ENCODE measurements around the gene NFIL3.

Gene NFIL3

DNA sequence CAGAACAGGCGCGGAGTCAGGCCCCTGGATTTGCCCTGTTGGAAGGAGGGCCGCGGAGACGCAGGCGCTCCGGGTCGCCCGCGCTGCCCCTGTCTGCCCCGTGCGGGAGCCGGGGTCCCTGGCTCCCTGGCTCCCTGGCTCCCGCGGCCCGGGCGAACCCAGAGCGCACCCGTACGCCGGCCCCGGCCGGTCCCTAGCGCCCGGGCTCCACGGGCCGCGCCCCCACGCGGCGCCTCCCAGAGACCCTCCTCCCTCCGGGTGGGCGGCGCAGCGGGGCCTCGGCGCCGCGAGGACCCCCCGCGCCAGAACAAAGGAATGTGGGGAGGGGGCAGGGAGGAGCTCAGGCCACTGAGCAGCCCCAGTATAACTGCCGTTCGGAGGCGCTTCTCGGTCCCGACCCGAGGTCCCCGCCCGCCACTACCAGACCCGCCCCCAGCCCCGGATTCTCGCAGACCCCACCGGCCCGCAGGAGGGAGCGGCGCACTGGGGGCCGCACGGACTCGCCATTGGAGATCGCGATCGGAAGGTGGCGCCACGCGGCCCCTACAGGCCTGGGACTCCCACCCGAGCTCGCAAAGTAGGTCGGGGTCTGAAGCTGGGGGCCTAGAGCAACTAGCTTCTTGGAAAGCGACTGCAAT lies 2.4 kb downstream of the NFIL3 start:
- no peak for DNase-seq

DNA sequence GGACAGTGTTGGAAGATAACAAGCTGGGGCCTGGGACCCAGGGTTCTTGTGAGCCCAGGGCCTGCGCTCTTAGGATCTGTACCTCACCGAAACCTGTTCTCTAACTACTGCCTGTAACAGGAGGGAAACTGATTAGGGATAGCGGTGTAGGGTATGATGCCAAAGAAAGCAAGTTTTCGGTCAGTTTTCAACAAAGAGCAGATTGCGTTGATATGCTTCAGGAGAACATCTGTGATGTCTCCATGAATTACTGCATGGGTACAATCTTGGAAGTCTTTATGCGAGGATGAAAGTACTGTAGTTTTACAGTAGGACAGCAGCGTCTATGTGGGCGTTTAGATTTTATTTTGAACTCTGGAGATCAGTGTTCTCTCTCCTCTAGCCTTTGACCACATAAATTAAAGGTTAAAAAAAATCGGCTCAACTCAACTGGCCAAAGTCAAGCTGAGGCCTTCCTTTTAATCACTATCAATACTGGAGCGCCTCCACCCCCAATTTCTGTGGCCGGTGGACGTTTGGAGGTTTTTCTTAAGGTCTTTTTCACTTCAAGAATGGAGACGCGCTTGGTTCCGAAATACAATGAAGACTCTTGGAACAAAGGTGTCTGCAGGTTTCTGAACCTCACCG lies 3.0 kb downstream of the NFIL3 start:
- DNase-seq: no peak

DNA sequence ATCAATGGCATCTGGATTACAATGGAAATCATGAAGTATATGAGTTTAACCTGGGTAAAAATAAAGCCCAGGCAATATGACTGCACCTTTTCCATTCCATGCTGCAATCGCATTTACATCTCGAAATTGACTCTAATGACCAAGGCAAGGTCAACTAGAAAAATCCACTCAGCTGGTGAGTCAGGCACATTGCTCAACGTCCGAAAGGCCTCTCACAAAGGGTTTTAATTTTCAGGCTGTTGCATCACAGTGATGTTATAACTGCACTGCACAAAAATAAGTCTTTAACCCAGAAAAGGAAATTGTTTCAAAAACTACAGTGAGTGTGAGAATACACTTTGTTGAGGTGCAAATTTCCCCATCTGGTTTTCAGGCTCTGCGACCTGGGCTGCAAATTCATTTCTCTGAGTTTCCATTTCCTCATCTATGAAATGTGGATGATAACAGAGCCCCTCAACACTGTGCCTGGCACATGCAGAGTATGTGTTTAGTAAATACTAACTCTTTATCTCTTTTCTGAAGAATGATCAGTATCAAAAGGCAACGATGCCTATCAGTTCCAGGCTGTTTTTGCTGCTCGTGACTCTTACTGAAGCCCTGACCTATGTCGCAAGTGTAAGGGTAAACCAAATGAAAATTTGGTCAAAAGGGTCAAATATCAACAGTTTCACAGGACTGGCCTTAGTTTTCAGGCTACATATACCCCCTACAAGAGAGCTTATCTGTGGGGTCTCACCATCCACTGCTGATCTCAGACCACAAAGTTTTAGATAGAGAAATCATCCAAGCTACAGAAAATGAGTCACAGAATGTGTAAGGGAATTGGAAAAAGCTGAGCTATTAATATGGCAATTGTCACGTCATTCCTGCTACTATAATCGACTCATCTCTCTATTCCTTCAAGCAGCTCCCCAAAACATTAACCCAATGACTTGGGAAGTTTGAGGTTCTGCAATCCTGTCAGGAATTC lies 4.1 kb downstream of the NFIL3 start:
- DNase-seq: no peak

DNA sequence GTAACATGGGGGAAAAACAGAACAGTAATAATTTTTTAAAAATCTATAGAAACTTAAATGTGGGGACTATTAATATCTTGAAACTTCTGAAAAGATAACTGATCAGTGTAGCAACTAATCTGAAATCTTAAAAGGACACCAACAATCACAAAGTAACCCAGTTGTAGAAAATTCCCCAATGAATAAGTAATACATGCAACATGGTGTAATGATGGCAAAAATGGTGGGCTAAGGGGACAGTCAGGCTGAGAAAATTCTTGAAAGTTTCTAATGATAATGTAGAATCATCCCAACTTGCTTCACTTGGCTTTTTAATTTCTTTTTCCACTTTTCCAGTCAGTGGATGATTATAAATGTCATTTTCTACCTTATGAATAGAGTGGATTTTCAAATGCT lies 5.4 kb downstream of the NFIL3 start:
- no peak for DNase-seq

DNA sequence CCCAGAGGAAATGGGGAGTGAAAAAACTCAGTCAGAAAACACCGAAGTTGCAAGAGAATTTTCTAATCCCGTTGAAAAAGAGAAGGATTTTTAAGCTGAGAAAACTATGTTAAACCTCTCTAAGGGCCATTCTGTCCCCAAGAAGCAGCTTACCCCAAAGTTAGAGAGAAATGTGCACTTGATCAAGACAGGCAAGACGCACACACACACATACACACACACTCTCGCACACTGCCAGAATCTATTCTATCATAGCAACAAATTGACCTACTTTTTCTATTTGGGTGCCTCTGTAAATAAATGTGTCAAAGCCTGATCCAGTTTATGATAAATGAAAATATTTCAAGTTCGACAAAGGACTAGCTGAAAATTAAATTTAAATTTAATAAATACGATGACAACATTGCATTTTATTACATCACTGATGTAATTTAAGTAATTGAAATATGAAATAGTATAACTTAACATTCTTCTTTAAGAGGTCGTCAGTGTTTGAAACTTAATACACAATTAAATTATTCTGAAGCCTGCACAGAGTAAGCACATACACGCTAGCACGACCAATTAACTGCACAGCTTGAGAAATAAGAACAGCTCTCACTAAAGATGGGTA lies 5.9 kb downstream of the NFIL3 start:
- DNase-seq: no peak

DNA sequence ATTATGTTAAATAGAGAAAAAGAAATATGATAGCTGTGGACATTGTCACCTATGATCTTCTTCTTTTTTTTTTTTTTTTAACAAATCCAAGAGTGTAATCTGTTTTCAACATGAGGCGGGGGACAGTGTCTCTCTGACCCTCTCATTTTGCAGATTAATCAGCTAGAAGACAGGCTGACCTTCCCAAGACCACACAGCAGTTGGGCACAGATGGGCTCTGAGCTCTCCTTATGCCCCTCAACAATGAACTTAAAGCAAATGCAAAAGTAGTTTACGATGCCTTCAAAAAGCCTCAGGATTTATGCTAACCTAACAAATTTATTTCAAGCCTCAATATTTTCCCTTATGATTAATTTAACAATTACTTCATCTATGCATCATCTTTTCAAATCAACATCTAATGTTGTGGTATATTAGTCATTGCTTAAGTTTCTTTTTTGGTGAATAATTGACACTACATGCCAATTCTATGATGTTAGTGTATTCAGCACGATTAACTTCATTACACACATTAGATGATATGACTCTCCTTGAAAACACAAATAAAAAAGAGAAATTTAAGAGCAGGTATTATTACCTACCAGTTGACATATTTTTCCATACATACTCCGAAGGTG lies 7.4 kb downstream of the NFIL3 start:
- no peak for DNase-seq

DNA sequence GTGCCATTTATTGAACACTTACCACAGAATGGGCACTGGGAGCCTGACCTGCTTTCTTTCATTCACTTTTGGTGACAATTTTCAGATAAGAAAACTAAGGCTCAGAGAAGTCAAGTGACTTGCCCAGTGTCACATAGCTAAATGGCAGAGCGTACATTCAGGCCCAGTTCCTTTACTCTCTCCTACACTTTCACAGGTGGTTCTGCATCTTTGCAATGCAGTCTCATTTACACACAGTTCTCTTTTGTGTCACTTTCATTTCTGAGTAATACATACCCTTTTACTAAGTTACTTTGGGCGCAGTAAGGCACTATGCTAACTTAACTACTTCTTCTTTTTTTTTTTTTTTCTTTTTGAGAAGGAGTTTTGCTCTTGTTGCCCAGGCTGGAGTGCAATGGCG lies 8.3 kb downstream of the NFIL3 start:
- DNase-seq: no peak

DNA sequence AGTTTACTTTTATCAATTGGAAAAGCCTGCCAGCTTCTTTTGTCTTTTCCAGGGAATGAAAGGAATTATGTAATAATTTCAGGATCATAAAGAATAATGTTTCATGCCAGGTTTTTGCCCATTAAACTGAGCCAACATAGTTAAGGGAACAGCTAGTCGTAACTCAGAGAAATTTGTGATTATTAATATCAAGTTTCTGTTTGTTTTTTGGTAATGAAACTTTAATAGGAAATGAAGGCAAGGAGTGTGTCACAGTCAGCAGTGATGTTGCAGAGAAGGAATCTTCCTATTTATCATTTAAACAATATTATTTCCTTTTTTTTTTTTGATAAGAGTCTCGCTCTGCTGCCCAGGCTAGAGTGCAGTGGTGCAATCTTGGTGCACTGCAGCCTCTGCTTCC lies 10.7 kb downstream of the NFIL3 start:
- DNase-seq: no peak

DNA sequence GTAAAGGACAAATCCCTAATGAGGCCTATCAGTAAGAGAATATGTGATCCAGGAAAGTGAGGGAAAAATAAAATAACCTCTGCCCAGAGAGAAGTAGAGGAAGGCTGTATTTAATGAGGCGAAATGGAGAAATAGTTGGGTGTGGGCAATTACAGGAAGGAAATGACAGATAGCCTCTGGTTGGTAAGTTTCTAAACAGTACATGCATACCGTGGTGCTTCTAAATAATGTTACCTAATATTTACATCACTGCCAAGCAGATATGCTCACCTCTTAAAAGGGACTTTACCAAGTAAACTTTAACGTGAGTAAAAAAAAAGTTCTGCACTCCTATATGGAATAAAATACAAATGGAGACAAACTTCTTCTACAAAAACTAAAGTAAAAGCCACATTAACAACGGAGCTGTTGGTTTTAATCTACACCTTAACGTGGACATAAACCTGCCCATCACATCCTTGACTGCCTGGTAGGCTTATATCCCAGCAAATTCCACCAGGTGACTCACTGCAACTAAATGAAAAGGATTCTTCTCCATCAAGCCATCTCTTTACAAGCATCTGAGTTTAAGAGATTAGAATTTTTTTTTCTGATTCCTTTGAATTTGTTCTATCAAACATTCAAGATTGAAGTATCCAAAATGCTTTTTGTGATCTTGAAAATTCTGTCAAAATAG lies 12.4 kb downstream of the NFIL3 start:
- no peak for DNase-seq

DNA sequence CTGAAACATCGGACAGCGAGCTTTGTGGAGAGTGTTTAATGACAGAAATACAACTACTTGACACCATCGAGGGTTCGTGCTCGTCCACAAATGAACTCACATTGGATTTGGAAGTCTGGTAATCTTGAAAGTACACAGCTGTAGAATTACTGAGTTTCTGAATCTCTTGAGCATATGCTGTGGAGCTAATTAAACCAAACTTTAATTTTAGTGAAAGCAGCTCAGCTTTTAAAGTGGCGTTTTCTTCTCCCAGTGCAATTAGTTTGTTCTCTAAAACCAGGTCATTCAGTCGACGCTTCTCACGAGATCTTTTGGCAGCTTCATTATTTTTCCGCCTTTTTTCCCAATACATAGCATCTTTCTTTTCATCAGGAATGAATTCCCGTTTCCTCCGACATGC lies 13.5 kb downstream of the NFIL3 start:
- DNase-seq: no peak

DNA sequence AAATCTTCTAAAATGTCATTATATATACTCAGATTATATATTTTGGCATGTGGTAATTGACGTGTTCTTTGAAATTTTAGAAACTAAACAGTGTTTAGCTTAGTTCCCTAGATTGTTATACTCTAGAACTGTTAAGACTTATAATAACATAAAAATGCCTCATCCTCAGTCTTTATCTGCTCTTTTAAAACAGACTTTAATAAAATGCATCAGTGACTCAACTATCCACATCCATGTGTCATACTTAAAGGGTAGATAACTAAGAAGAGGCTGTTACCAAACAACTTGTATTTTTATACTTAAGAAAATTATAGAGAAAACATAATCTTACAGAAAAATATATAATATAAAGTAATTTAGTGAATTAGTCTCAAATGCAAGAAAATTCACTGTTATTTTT lies 15.2 kb downstream of the NFIL3 start:
- no peak for DNase-seq

DNA sequence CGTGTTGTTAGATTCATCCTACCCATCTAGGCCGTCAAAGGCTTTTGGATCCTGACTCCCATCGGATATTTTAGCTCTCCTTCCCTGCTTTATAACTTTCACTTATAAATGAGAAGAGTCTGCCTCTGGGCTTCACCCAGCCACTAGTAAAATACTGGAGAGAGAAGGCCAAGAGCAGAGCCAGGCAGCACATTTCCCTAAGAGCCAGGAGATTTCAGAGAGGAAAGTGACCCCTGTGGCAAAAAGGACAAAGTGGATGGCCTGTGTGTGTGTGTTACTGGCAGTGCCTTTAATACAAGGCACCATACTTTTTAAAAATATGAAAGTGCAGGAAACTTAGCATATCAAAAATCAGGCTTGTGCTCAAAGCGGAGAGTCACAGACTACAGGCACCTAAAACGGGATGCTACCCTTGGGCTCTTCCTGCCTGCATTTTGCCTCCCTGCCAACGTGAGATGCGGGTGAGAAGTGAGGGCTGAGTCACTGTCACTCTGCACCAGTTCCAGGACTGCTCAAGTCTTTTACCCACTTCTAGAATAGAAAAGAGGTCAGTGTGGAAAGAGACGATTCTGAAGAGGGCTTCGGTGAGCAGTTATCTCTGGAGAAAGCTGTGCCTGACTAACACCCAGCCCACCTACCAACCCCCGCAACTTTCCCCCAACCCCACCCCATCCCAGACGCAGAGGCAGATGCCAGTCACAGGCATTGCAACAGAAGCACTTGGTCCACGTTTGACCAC lies 15.9 kb downstream of the NFIL3 start:
- DNase-seq: no peak

DNA sequence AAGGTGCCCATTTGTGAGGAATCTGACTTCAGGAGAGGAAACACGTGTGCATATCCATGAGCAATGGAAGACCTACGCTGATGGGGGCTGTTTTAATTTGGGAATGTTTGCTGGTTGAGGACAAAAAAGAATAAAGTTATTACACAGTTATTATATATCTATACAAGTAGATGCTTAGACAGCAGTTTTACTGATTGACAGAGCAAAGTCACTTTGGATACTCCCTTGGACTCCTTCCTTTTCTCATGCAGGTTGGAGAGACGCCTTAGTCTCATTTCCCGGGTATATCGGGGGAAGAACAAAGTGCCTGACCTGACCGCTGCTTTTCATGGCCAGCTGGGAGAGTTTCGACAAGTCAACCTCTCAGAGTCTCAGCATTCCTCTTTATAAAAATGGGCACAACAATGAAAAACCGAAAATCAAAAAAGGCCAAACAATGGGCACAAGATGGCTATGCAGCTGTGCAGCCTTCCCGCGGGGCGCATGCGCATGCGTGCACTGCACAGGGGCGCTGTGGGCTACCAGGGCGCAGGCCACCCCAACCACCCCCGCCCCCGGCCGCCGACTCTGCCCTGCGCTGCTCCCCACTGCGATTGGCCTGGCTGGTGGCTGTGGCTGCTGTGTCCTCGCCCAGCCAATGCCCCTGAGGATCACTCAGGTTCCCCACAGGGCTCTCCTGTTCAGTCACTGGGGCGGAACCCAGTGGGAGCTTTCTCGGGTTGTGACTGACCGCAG lies 18.1 kb downstream of the NFIL3 start:
- no peak for DNase-seq

DNA sequence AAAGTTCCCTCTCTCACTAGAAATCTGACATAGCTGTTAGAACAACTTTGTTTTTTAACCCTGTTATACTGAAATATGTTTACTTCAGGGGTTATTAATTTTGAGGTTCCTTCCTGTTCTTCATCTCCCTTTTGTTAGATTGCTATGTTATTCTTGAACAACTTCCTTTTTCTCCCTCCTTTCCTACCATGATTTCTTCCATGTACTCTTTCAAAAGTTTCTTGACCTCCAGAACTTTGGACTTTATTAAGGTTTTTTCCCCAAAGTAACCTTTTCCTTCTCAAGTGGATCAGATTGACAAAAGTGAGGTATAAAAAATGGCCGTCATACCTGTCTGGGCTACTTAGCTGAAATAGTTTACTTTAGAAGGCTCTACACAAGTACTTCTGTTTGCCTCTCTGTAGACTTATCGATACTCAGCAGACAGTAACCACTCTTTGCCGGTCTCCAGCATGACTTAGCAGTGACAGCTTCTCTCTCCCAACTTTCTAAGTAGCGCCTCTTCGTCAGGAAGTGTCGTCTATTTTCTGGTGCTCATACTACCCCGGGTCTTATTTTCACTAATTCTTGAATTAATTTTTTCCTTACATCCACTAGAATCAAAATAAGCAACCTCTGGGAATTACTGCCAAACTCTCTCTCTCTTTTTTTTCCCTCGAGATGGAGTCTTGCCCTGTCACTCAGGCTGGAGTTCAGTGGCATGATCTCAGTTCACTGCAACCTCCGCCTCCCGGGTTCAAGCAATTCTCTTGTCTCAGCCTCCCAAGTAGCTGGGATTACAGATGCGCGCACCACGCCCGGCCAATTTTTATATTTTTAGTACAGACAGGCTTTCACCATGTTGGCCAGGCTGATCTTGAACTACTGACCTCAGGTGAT lies 19.7 kb downstream of the NFIL3 start:
- no peak for DNase-seq

DNA sequence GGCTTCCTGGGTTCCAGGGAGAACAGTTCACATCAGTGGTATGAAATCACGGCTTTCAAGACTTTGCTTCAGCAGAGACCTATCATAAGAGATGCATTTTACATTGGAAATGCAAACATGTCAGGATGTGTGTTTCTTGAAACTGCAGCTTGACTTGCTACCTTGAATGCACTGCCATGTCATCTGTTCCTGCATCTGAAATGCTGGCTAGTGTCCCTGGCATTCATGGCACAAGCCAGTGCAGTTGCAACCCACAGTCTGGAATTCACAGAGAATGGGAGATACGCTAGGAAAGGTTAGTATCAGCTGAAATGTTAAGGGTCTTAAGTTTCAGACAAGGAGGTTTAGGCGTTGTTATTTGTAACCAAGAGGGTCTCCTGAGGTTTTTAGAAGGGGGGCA lies 24.7 kb downstream of the NFIL3 start:
- no peak for DNase-seq

DNA sequence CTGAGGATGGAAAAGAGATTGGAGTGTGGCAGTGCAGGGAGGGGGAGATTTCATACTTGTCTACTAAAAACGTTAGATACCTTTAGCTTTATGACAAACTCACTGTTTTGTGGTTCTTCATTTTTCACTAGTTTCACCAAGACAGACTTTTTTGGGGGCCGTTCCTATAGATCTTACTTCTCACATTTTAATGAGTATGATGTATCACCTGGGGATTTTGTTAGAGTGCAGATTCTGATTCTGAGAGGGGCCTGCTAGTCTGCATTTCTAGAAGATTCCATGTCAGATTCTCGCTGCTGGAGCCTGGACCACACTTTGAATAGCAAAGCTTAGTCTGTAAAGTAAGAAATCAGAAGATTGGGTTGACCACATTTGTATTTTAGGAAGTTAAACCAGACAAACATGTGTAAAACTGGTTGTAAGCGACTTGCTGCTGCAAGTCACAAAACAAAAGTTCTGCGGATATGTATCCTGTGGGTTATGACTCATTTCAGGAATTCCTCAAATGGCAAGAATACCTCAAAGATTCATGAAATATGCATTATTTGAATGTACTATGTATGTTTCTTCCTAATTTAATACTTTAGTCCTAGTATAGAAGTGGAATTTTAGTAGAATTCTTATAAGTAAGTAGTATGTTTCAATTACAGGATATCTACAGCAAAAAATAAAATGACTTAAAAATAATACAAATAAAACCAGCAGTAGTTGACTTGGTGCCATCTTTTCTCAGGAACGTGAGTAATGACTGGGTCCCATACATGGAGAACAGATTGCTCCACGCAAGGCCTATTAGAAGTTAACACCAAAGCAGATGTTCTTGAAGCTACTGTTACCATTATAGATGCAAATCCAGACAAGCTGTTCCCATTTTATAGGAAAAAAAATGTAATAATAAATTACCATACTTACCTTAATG lies 27.8 kb downstream of the NFIL3 start:
- no peak for DNase-seq

DNA sequence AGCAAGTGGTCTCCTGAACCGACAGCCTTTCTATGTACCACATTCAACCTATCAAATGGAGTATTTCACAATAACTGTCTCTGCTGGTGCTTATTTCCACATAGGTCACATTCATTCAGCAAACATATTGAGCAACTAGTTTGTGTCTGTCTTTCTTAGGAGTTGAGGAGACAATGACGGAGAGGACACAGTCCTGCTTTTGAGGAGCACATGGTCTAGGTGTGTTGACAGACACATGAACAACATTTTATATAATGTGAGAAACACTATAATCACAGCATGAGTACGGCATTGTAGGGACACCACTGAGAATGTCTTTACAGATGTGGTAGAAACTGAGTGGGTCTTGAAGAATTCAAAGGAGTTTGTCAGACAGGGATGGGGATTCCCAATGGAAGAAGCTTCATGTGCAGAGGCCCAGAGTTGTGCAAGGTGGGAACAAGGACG lies 28.5 kb downstream of the NFIL3 start:
- DNase-seq: no peak

DNA sequence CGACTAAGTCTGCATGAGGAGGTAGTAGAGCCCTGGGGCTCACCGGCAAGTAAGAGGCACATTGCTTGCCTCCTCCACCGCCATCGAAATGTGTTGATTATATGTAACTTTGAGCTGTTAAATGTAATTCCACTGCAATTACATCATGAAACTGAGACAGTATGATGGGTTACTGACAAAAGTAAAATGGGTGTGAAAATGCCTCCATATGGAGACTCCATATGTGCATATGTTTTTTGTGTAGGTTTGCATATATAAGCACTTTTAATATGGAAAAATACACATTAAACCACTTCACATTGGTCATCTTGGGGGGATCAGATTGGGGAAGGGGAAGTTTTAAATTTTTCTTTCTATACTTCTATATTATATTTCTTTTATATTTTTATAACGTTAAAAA lies 29.8 kb downstream of the NFIL3 start:
- DNase-seq: no peak

DNA sequence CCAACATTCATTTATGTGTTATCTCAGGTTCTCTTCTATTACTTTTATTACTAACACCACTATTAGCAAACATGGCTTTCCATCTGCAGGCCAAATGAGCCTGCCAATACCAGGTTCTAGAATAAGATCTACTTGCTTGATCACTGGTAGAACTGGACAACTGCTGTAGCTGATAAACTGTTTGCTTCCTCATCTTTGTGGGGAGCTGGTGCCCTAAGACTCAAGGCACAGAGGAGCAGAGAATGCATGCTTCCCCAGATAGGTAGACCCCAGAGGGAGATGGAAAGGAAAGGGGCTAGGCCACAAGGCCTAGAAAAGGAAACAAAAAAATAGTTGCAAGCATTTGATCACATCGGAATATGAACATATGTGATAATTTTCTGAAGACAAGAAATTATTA lies 31.2 kb downstream of the NFIL3 start:
- no peak for DNase-seq
